ENCODE measurements around the gene NELL1.

The NELL1 gene

GRCh38 chr11:20821470-20821869 lies 152.1 kb downstream of the NELL1 start:
- H3K9me3 ChIP-seq (ENCODE audit: severe bottlenecking) = no peaks in the 10 kb centered on the region
- no peak overlapping the region for H3K27ac ChIP-seq (ENCODE audit: poor library complexity, severe bottlenecking)
- no peak for ATAC-seq (ENCODE audit: low read depth)
- TF ChIP-seq CTCF (IDR thresholded peaks at IDR 0.05; ENCODE audit: poor library complexity, severe bottlenecking) = no peak
- no peaks in the 10 kb centered on the region for H3K27me3 ChIP-seq (ENCODE audit: insufficient read depth, poor library complexity, severe bottlenecking)
- no peaks in the 10 kb centered on the region for H3K4me1 ChIP-seq (ENCODE audit: insufficient read depth, poor library complexity, severe bottlenecking)
- no peak for DNase-seq (ENCODE audit: low spot score)
- H3K36me3 ChIP-seq (ENCODE audit: low read depth) = no peaks in the 10 kb centered on the region
- H3K4me3 ChIP-seq (ENCODE audit: severe bottlenecking) = no peak overlapping the region

- Histone ChIP-seq H3K9me3 (ENCODE audit: severe bottlenecking) (no peaks in the 10 kb centered on the region), H3K4me3 (ENCODE audit: severe bottlenecking) (no peak overlapping the region), H3K36me3 (ENCODE audit: low read depth) (no peaks in the 10 kb centered on the region), H3K27ac (ENCODE audit: poor library complexity, severe bottlenecking) (no peak overlapping the region), H3K4me1 (ENCODE audit: insufficient read depth, poor library complexity, severe bottlenecking) (no peaks in the 10 kb centered on the region), H3K27me3 (ENCODE audit: insufficient read depth, poor library complexity, severe bottlenecking) (no peaks in the 10 kb centered on the region)
- TF ChIP-seq CTCF (IDR thresholded peaks at IDR 0.05; ENCODE audit: poor library complexity, severe bottlenecking) = no peak
- no peak for ATAC-seq (ENCODE audit: low read depth)
- no peak for DNase-seq (ENCODE audit: low spot score)
Observed at GRCh38 chr11:20824773-20825172, 155.4 kb downstream of the NELL1 start.

- ATAC-seq (ENCODE audit: low read depth) = no peak
- H3K9me3 ChIP-seq (ENCODE audit: severe bottlenecking) = no peaks in the 10 kb centered on the region
- H3K4me3 ChIP-seq (ENCODE audit: severe bottlenecking) = no peak overlapping the region
- no peaks in the 10 kb centered on the region for H3K27me3 ChIP-seq (ENCODE audit: insufficient read depth, poor library complexity, severe bottlenecking)
- no peak for TF ChIP-seq CTCF (IDR thresholded peaks at IDR 0.05; ENCODE audit: poor library complexity, severe bottlenecking)
- no peaks in the 10 kb centered on the region for H3K36me3 ChIP-seq (ENCODE audit: low read depth)
- no peaks in the 10 kb centered on the region for H3K4me1 ChIP-seq (ENCODE audit: insufficient read depth, poor library complexity, severe bottlenecking)
- no peak overlapping the region for H3K27ac ChIP-seq (ENCODE audit: poor library complexity, severe bottlenecking)
- no peak for DNase-seq (ENCODE audit: low spot score)
Observed at GRCh38 chr11:20835561-20835960, 166.2 kb downstream of the NELL1 start.

- no peak overlapping the region for H3K4me3 ChIP-seq (ENCODE audit: severe bottlenecking)
- DNase-seq (ENCODE audit: low spot score) (no peak), ATAC-seq (ENCODE audit: low read depth) (no peak)
- no peaks in the 10 kb centered on the region for H3K4me1 ChIP-seq (ENCODE audit: insufficient read depth, poor library complexity, severe bottlenecking)
- no peaks in the 10 kb centered on the region for H3K9me3 ChIP-seq (ENCODE audit: severe bottlenecking)
- H3K36me3 ChIP-seq (ENCODE audit: low read depth) = no peaks in the 10 kb centered on the region
- no peak overlapping the region for H3K27ac ChIP-seq (ENCODE audit: poor library complexity, severe bottlenecking)
- no peaks in the 10 kb centered on the region for H3K27me3 ChIP-seq (ENCODE audit: insufficient read depth, poor library complexity, severe bottlenecking)
- no peak for TF ChIP-seq CTCF (IDR thresholded peaks at IDR 0.05; ENCODE audit: poor library complexity, severe bottlenecking)
Observed at GRCh38 chr11:20839231-20839630, 169.8 kb downstream of the NELL1 start.

- Histone ChIP-seq H3K27ac (ENCODE audit: poor library complexity, severe bottlenecking) (no peak overlapping the region), H3K27me3 (ENCODE audit: insufficient read depth, poor library complexity, severe bottlenecking) (no peaks in the 10 kb centered on the region), H3K4me3 (ENCODE audit: severe bottlenecking) (no peak overlapping the region), H3K9me3 (ENCODE audit: severe bottlenecking) (no peaks in the 10 kb centered on the region), H3K36me3 (ENCODE audit: low read depth) (no peaks in the 10 kb centered on the region), H3K4me1 (ENCODE audit: insufficient read depth, poor library complexity, severe bottlenecking) (no peaks in the 10 kb centered on the region)
- no peak for TF ChIP-seq CTCF (IDR thresholded peaks at IDR 0.05; ENCODE audit: poor library complexity, severe bottlenecking)
- DNase-seq (ENCODE audit: low spot score) (no peak), ATAC-seq (ENCODE audit: low read depth) (no peak)
Observed at GRCh38 chr11:20840341-20840740, 171.0 kb downstream of the NELL1 start.

All from RWPE2 (cell line).